ENCODE results near the gene COPG2.

DNA sequence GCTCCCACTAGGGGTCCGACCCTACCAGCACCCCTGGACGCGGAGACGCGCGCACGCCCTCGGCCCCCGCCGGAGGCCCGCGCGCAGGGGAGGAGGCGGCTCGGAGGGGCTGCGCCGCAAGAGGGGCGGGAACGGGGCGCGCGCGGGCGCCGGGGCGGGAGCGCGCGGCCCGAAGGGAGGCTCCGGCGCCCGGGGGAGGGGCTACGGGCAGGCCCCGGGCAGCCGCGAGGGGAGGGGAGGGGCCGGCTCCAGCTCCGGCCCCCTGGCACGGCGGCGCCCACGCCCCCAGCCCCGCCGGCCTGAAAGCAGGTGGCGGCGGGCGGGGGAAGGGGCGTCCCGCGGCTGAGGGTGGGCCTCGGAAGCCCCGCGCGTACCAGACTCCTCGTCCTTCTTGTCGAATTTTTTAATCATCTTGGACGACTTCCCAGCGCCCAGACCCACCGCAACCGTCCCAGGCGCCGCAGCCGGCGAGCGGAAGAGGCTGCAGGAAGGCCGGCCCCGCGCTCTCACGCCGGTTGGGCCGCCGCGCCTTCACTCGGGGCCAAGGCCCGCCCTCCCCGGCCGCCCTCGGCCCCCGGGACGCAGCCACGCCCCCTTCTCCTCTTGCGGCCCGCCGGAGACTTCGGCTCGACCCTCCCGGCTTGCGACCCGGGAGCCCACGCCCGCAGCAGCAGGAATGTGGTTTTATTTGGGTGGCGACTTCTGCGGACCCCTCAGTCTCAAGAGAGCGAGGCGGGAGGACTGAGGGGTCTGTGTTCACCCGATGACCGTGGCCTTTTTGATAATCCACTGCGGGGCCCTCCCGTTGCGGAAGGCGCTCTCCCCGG is at the start of gene COPG2:
- no peak for TF ChIP-seq CTCF (IDR thresholded peaks at IDR 0.05)
- no peak for TF ChIP-seq POLR2A (IDR thresholded peaks at IDR 0.05)
